Smooth muscle cell (in vitro differentiated cells): Measurements from ENCODE around the gene BLM. TPM values are rescaled to one million over a fixed set of nuclear protein-coding genes. Genes with fewer than 3 reads are reported as not detected.

ENCODE experiments used
- DNase-seq: peaks from one replicate; lab custom pipeline; 2025; ENCODE audit not compliant: unreplicated experiment; lab: John Stamatoyannopoulos, UW
- H2AFZ ChIP-seq: fragments of 200-600 bp; sonication (generic); 2 replicates; pipeline ENCODE4 v1.6.0; 2016; ENCODE audit warnings: antibody characterized with exemption, low read depth, mild to moderate bottlenecking
- H3F3A ChIP-seq: fragments of 200-600 bp; sonication (generic); 2 replicates; pipeline ENCODE4 v1.6.0; 2017; ENCODE audit warnings: antibody characterized with exemption, low read depth
- H3K27ac ChIP-seq: fragments of 200-600 bp; sonication (generic); 2 replicates; pipeline ENCODE4 v1.5.1; 2016; ENCODE audit warnings: low read depth, mild to moderate bottlenecking
- H3K27me3 ChIP-seq: fragments of 200-600 bp; sonication (generic); 2 replicates; pipeline ENCODE4 v1.6.1; 2016; ENCODE audit warnings: low read depth, mild to moderate bottlenecking
- H3K36me3 ChIP-seq: fragments of 200-600 bp; sonication (generic); 2 replicates; pipeline ENCODE4 v1.5.1; 2016; ENCODE audit warnings: low read depth
- H3K4me1 ChIP-seq: fragments of 200-600 bp; sonication (generic); 2 replicates; pipeline ENCODE4 v1.5.1; 2016; ENCODE audit warnings: low read depth
- H3K4me2 ChIP-seq: fragments of 200-600 bp; sonication (generic); 2 replicates; pipeline ENCODE4 v1.6.0; 2016; ENCODE audit warnings: mild to moderate bottlenecking
- H3K4me3 ChIP-seq: fragments of 200-600 bp; sonication (generic); 2 replicates; pipeline ENCODE4 v1.5.1; 2016; ENCODE audit warnings: mild to moderate bottlenecking
- H3K79me2 ChIP-seq: fragments of 200-600 bp; sonication (generic); 2 replicates; pipeline ENCODE4 v1.6.0; 2016; ENCODE audit warnings: low read depth, mild to moderate bottlenecking
- H3K9ac ChIP-seq: fragments of 200-600 bp; sonication (generic); 2 replicates; pipeline ENCODE4 v1.6.0; 2016; ENCODE audit warnings: low read depth
- H3K9me3 ChIP-seq: fragments of 200-600 bp; sonication (generic); replicated peaks from 2 replicates; pipeline ENCODE4 v1.5.1; 2016; ENCODE audit warnings: low read depth
- H4K20me1 ChIP-seq: fragments of 200-600 bp; sonication (generic); 2 replicates; pipeline ENCODE4 v1.6.0; 2016; ENCODE audit warnings: low read depth
- WGBS: methylation state at CpG from one replicate; pipeline ENCODE4 v1.1.7; 2016; ENCODE audit warnings: low lambda C conversion rate; 5-methylcytosine and 5-hydroxymethylcytosine counted together
- polyA plus RNA-seq: library from polyadenylated mRNA; unstranded; fragments of >200 nt; fragmentation: Nextera tagmentation; extraction: Ambion mirVana; gene quantifications from 2 replicates; pipeline ENCODE4 v1.2.1, GENCODE V29; 2016
- total RNA-seq: library from RNA; depleted of rRNA; stranded (reverse); fragments of >200 nt; gene quantifications from 2 replicates; pipeline ENCODE4 v1.2.3, GENCODE V29; 2014
- TF ChIP-seq, protein P1 (sequence below): fragments of 200-600 bp; sonication (generic); IDR thresholded peaks from 2 replicates; pipeline ENCODE4 v1.5.1; 2017; ENCODE audit warnings: borderline replicate concordance, mild to moderate bottlenecking, antibody characterized with exemption; ENCODE audit not compliant: insufficient read depth, poor library complexity, severe bottlenecking

The BLM gene
- total and polyA plus RNA-seq, 2 experiments from 2014 or later, result 3.1 to 4.9 TPM

DNA sequence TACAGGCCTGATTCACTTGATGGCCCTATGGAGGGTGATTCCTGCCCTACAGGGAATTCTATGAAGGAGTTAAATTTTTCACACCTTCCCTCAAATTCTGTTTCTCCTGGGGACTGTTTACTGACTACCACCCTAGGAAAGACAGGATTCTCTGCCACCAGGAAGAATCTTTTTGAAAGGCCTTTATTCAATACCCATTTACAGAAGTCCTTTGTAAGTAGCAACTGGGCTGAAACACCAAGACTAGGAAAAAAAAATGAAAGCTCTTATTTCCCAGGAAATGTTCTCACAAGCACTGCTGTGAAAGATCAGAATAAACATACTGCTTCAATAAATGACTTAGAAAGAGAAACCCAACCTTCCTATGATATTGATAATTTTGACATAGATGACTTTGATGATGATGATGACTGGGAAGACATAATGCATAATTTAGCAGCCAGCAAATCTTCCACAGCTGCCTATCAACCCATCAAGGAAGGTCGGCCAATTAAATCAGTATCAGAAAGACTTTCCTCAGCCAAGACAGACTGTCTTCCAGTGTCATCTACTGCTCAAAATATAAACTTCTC lies 43.6 kb downstream of the BLM start:
- TF ChIP-seq, protein P1, sequence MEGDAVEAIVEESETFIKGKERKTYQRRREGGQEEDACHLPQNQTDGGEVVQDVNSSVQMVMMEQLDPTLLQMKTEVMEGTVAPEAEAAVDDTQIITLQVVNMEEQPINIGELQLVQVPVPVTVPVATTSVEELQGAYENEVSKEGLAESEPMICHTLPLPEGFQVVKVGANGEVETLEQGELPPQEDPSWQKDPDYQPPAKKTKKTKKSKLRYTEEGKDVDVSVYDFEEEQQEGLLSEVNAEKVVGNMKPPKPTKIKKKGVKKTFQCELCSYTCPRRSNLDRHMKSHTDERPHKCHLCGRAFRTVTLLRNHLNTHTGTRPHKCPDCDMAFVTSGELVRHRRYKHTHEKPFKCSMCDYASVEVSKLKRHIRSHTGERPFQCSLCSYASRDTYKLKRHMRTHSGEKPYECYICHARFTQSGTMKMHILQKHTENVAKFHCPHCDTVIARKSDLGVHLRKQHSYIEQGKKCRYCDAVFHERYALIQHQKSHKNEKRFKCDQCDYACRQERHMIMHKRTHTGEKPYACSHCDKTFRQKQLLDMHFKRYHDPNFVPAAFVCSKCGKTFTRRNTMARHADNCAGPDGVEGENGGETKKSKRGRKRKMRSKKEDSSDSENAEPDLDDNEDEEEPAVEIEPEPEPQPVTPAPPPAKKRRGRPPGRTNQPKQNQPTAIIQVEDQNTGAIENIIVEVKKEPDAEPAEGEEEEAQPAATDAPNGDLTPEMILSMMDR, result no peak
- Histone ChIP-seq H3K79me2 (no peaks in the 10 kb centered on the region), H3F3A (no peaks in the 10 kb centered on the region), H4K20me1 (no peaks in the 10 kb centered on the region), H3K9ac (no peak overlapping the region), H3K27me3 (no peaks in the 10 kb centered on the region), H3K27ac (no peak overlapping the region), H2AFZ (no peak overlapping the region), H3K36me3 (no peaks in the 10 kb centered on the region), H3K4me2 (no peak overlapping the region), H3K4me3 (no peak overlapping the region), H3K9me3 (no peaks in the 10 kb centered on the region), H3K4me1 (no peaks in the 10 kb centered on the region)
- WGBS, result 91% methylated on average over 1 of the region's 1 CpG
- no peak for DNase-seq

DNA sequence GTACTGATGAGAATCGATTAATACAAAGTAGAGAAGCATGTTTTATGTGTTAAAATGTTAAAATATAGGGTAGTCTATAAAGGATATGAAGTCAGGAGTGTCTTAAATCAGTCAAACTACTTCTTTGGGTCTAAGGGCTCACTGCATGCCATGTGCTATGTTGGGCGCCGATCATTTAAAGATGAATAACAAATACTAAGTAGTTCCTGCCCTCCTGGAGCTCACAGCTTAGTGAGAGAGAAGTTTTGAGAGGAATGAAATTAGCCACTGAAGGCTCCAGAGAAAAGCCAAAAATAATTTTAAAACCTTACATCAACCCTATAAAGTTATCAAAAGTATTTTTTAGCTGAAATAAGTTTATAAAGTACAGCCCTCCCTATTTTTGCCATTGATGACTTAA lies 44.5 kb downstream of the BLM start:
- Histone ChIP-seq H3K4me1 (no peaks in the 10 kb centered on the region), H3K79me2 (no peaks in the 10 kb centered on the region), H3K36me3 (no peaks in the 10 kb centered on the region), H3K4me3 (no peak overlapping the region), H3F3A (no peaks in the 10 kb centered on the region), H3K4me2 (no peak overlapping the region), H3K9me3 (no peaks in the 10 kb centered on the region), H2AFZ (no peak overlapping the region), H3K27ac (no peak overlapping the region), H4K20me1 (no peaks in the 10 kb centered on the region), H3K27me3 (no peaks in the 10 kb centered on the region), H3K9ac (no peak overlapping the region)
- WGBS, result 94% methylated on average over 3 of the region's 3 CpGs
- no peak for DNase-seq
- TF ChIP-seq, protein P1, result no peak

DNA sequence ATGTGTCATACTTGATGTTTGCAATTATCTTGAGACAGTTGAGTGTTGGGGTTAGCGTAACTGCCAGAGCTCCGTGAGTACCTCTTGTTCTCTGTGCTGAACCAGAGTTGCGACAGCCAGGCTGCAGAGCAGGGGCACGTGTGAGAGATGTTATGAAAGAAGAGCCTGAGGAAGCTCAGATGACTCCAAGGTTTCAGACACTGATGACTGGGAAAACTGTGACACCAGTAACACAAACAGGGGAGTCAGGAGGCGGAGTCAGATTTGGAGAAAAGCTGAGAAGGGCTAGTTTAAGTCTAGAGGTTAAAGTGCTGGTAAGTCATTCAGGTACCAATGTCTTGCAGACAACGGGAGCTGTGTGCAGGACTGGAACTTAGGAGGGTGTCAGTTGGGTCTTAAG lies 45.0 kb downstream of the BLM start:
- Histone ChIP-seq H3K27ac (no peak overlapping the region), H3K4me3 (no peak overlapping the region), H2AFZ (no peak overlapping the region), H3K79me2 (no peaks in the 10 kb centered on the region), H3K9ac (no peak overlapping the region), H3K36me3 (no peaks in the 10 kb centered on the region), H3K4me2 (no peak overlapping the region), H3F3A (no peaks in the 10 kb centered on the region), H3K4me1 (no peaks in the 10 kb centered on the region), H3K9me3 (no peaks in the 10 kb centered on the region), H4K20me1 (no peaks in the 10 kb centered on the region), H3K27me3 (no peaks in the 10 kb centered on the region)
- 64% methylated on average over 6 of the region's 6 CpGs for WGBS
- TF ChIP-seq, protein P1, result no peak
- no peak for DNase-seq
